GM23338 (cell line): ENCODE results near the gene CD300H. TPM values are rescaled to one million over a fixed set of nuclear protein-coding genes. Genes with fewer than 3 reads are reported as not detected.

Source experiments
- ATAC-seq: fragments of 200-7000 bp; cut with Tn5 transposase; 3 replicates; pipeline ENCODE4 v1.9.1; 2020
- DNase-seq: peaks from one replicate; pipeline ENCODE4 v3.0.0-alpha.2; 2015; ENCODE audit warnings: low spot score
- H2AFZ ChIP-seq: fragments of 200-600 bp; sonication (generic); 2 replicates; pipeline ENCODE4 v1.8.0; 2016; ENCODE audit warnings: antibody characterized with exemption, mild to moderate bottlenecking, moderate library complexity
- H3F3A ChIP-seq: fragments of 200-600 bp; sonication (generic); replicated peaks from 2 replicates; pipeline ENCODE4 v1.8.0; 2017; ENCODE audit warnings: antibody characterized with exemption, mixed run types, low read depth
- H3K27ac ChIP-seq: fragments of 200-600 bp; sonication (generic); 2 replicates; pipeline ENCODE4 v1.6.1; 2016; ENCODE audit warnings: low read depth
- H3K27me3 ChIP-seq: fragments of 200-600 bp; sonication (generic); 2 replicates; pipeline ENCODE4 v1.8.0; 2016; ENCODE audit warnings: mild to moderate bottlenecking, mixed run types, moderate library complexity; ENCODE audit not compliant: insufficient read depth
- H3K36me3 ChIP-seq: fragments of 200-600 bp; sonication (generic); 2 replicates; pipeline ENCODE4 v1.8.0; 2016; ENCODE audit warnings: mild to moderate bottlenecking; ENCODE audit not compliant: insufficient read depth
- H3K4me1 ChIP-seq: fragments of 200-600 bp; sonication (generic); 2 replicates; pipeline ENCODE4 v1.8.0; 2016; ENCODE audit warnings: mild to moderate bottlenecking, moderate library complexity; ENCODE audit not compliant: insufficient read depth
- H3K4me2 ChIP-seq: fragments of 200-600 bp; sonication (generic); 2 replicates; pipeline ENCODE4 v1.7.1; 2017; ENCODE audit warnings: mixed run types
- H3K4me3 ChIP-seq: fragments of 200-600 bp; sonication (generic); 2 replicates; pipeline ENCODE4 v1.6.1; 2016; ENCODE audit warnings: mixed run types
- H3K79me2 ChIP-seq: fragments of 200-600 bp; sonication (generic); replicated peaks from 2 replicates; pipeline ENCODE4 v1.8.0; 2017; ENCODE audit warnings: mild to moderate bottlenecking; ENCODE audit not compliant: insufficient read depth
- H3K9me2 ChIP-seq: fragments of 200-600 bp; sonication (generic); 2 replicates; pipeline ENCODE4 v1.8.0; 2017; ENCODE audit not compliant: insufficient read depth
- H4K20me1 ChIP-seq: fragments of 200-600 bp; sonication (generic); replicated peaks from 2 replicates; pipeline ENCODE4 v1.8.0; 2017; ENCODE audit warnings: mild to moderate bottlenecking; ENCODE audit not compliant: insufficient read depth
- H3K27ac Mint-ChIP-seq: 2 replicates; pipeline ENCODE4 v1.8.0; 2020; ENCODE audit warnings: inconsistent platforms, mild to moderate bottlenecking, moderate library complexity, mixed read lengths
- H3K27me3 Mint-ChIP-seq: 3 replicates; pipeline ENCODE4 v1.8.0; 2022; ENCODE audit warnings: low read depth, mild to moderate bottlenecking, moderate library complexity, mixed read lengths, inconsistent platforms; ENCODE audit not compliant: insufficient read depth, poor library complexity
- H3K36me3 Mint-ChIP-seq: 3 replicates; pipeline ENCODE4 v1.8.0; 2021; ENCODE audit warnings: low read depth, mild to moderate bottlenecking, inconsistent platforms, moderate library complexity, mixed read lengths
- H3K4me1 Mint-ChIP-seq: 3 replicates; pipeline ENCODE4 v1.8.0; 2020; ENCODE audit warnings: mild to moderate bottlenecking, inconsistent platforms, mixed read lengths
- H3K4me3 Mint-ChIP-seq: 3 replicates; pipeline ENCODE4 v1.8.0; 2021; ENCODE audit warnings: moderate library complexity, mild to moderate bottlenecking, inconsistent platforms, mixed read lengths
- H3K9me3 Mint-ChIP-seq: 3 replicates; pipeline ENCODE4 v1.8.0; 2020; ENCODE audit warnings: moderate library complexity, mild to moderate bottlenecking, inconsistent platforms, mixed read lengths
- CREB1 ChIP-seq: fragments of 250-450 bp; sonication (Bioruptor Pico); IDR thresholded peaks from 2 replicates; pipeline ENCODE4 v1.5.0; 2020; ENCODE audit warnings: low read depth, mild to moderate bottlenecking, moderate library complexity
- ETS1 ChIP-seq: IDR thresholded peaks from 2 replicates; pipeline ENCODE4 v1.6.1; 2016; ENCODE audit warnings: antibody characterized with exemption
- EZH2 ChIP-seq: fragments of 200-600 bp; sonication (generic); IDR thresholded peaks from one replicate; pipeline ENCODE4 v1.8.0; 2017; ENCODE audit warnings: antibody characterized with exemption, mild to moderate bottlenecking, low read depth; ENCODE audit not compliant: unreplicated experiment
- EZH2phosphoT487 ChIP-seq: fragments of 200-600 bp; sonication (generic); IDR thresholded peaks from one replicate; pipeline ENCODE4 v1.8.1; 2018; ENCODE audit warnings: antibody characterized with exemption; ENCODE audit not compliant: unreplicated experiment
- POLR2AphosphoS5 ChIP-seq: IDR thresholded peaks from 2 replicates; pipeline ENCODE4 v1.6.1; 2016; ENCODE audit warnings: antibody characterized with exemption, low read depth
- REST ChIP-seq: IDR thresholded peaks from one replicate; pipeline ENCODE4 v1.6.1; 2018; ENCODE audit warnings: antibody characterized with exemption; ENCODE audit not compliant: unreplicated experiment
- STAT1 ChIP-seq: IDR thresholded peaks from one replicate; pipeline ENCODE4 v1.6.1; 2016; ENCODE audit warnings: antibody characterized with exemption; ENCODE audit not compliant: unreplicated experiment
- ZNF114 ChIP-seq: fragments of 250-450 bp; sonication (Bioruptor Pico); IDR thresholded peaks from 2 replicates; pipeline ENCODE4 v1.5.0; 2020; ENCODE audit warnings: mild to moderate bottlenecking, moderate library complexity
- ZNF331 ChIP-seq: fragments of 250-450 bp; sonication (Bioruptor Pico); IDR thresholded peaks from 2 replicates; pipeline ENCODE4 v1.5.0; 2020; ENCODE audit warnings: low read depth, mild to moderate bottlenecking, moderate library complexity
- ZNF462 ChIP-seq: fragments of 250-450 bp; sonication (Bioruptor Pico); IDR thresholded peaks from 2 replicates; pipeline ENCODE4 v1.5.0; 2020; ENCODE audit warnings: mild to moderate bottlenecking, moderate library complexity
- polyA plus RNA-seq: library from polyadenylated mRNA; unstranded; fragments of >200 nt; fragmentation: Nextera tagmentation; extraction: Ambion mirVana; gene quantifications from 2 replicates; pipeline ENCODE4 v1.2.1, GENCODE V29; 2016
- total RNA-seq: library from RNA; depleted of rRNA; stranded (reverse); fragments of >200 nt; shearing (Covaris generic); gene quantifications from 2 replicates; pipeline ENCODE4 v1.2.3, GENCODE V29; 2014

The CD300H gene
- total and polyA plus RNA-seq, 2 experiments from 2014 or later, result not detected

- Mint-ChIP-seq H3K36me3 (peaks cover 18% of the 10 kb centered on the region; the same call in 2 of the 3 replicates), H3K9me3 (peaks cover 43% of the 10 kb centered on the region), H3K27ac (peak overlapping the region; percentile 82), H3K27me3 (peaks cover 15% of the 10 kb centered on the region), H3K4me1 (no peaks in the 10 kb centered on the region), H3K4me3 (peak overlapping the region; percentile 18; the same call in 1 of the 3 replicates)
- H3K4me3 ChIP-seq, result no peak overlapping the region
- no peaks in the 10 kb centered on the region for H3K36me3 ChIP-seq
- peak; percentile 77 for DNase-seq
- H3K9me2 ChIP-seq, result peaks cover 10% of the 10 kb centered on the region; the same call in 1 of the 2 replicates
- no peaks in the 10 kb centered on the region for H3K4me1 ChIP-seq
- no peak overlapping the region for H2AFZ ChIP-seq
- H3K27me3 ChIP-seq, result 0 out of 2 replicates have a peak, but pooled peaks cover 3% of the 10 kb centered on the region
- no peak overlapping the region for H3K27ac ChIP-seq
- no peaks in the 10 kb centered on the region for H3K79me2 ChIP-seq
- H3F3A ChIP-seq, result peaks cover 11% of the 10 kb centered on the region
- H3K4me2 ChIP-seq, result no peak overlapping the region
- no peak for ATAC-seq
- H4K20me1 ChIP-seq, result no peaks in the 10 kb centered on the region
- TF ChIP-seq CREB1 (CRISPR knock-in tag) (peak; percentile 90), ZNF114 (CRISPR knock-in tag) (no peak)
Observed at GRCh38 chr17:74513987-74514631, 53.2 kb downstream of the CD300H start.

- Mint-ChIP-seq H3K4me3 (no peak overlapping the region), H3K4me1 (no peaks in the 10 kb centered on the region), H3K27ac (no peak overlapping the region), H3K36me3 (peaks cover 18% of the 10 kb centered on the region; the same call in 2 of the 3 replicates), H3K27me3 (peaks cover 15% of the 10 kb centered on the region), H3K9me3 (peaks cover 33% of the 10 kb centered on the region)
- Histone ChIP-seq H2AFZ (no peak overlapping the region), H3K79me2 (no peaks in the 10 kb centered on the region), H3F3A (peaks cover 11% of the 10 kb centered on the region), H3K4me3 (no peak overlapping the region), H3K27me3 (0 out of 2 replicates have a peak, but pooled peaks cover 3% of the 10 kb centered on the region), H3K27ac (no peak overlapping the region), H3K36me3 (no peaks in the 10 kb centered on the region), H4K20me1 (no peaks in the 10 kb centered on the region), H3K9me2 (peaks cover 10% of the 10 kb centered on the region; the same call in 1 of the 2 replicates), H3K4me2 (no peak overlapping the region), H3K4me1 (no peaks in the 10 kb centered on the region)
- no peak for ATAC-seq
- no peak for DNase-seq
- TF ChIP-seq ETS1 (no peak), REST (no peak), ZNF331 (CRISPR knock-in tag) (no peak), POLR2AphosphoS5 (no peak), EZH2phosphoT487 (no peak), STAT1 (no peak), ZNF462 (no peak), EZH2 (no peak), ZNF114 (CRISPR knock-in tag) (no peak)
Observed at GRCh38 chr17:74512624-74513091, 54.7 kb downstream of the CD300H start.
